HEK293 (cell line): ENCODE measurements around the gene ARHGAP10.

Source experiments
- CTCF ChIA-PET: fragments of 350-600 bp; formaldehyde crosslinking; extraction: SDS; loops from one replicate; lab custom pipeline; 2021; ENCODE audit warnings: antibody characterized with exemption; lab: Yijun Ruan, JAX
- POLR2A ChIA-PET: fragments of 300-600 bp; formaldehyde crosslinking; extraction: SDS; loops from one replicate; lab custom pipeline; 2020; ENCODE audit warnings: antibody characterized with exemption, inconsistent platforms; lab: Yijun Ruan, JAX
- H3K27ac ChIP-seq: fragments of 200-500 bp; sonication (Bioruptor generic); 2 replicates; pipeline ENCODE4 v1.5.1; 2014; ENCODE audit warnings: low read depth, low read length, control low read depth, inconsistent platforms; ENCODE audit errors: extremely low read depth
- H3K36me3 ChIP-seq, 2 experiments: fragments of 200-500 bp in 1 of 2; sonication (Bioruptor generic) in 1 of 2; 1 replicate in 1 of 2; 2 replicates in 1 of 2; pipeline ENCODE4 v1.5.1; 2014 to 2017; ENCODE audit warnings: inconsistent platforms in 2 of 2, low read length in 2 of 2; ENCODE audit not compliant: control insufficient read depth in 2 of 2, insufficient read depth in 1 of 2
- H3K4me1 ChIP-seq: fragments of 200-500 bp; sonication (Bioruptor generic); 2 replicates; pipeline ENCODE4 v1.5.1; 2014; ENCODE audit warnings: mild to moderate bottlenecking, low read length, inconsistent platforms; ENCODE audit not compliant: control insufficient read depth, insufficient read depth
- H3K4me3 ChIP-seq: 2 replicates; pipeline ENCODE4 v1.5.1; 2011; ENCODE audit warnings: low read depth, mild to moderate bottlenecking, control low read depth, low read length, moderate library complexity
- H3K9me3 ChIP-seq: fragments of 200-500 bp; sonication (Bioruptor generic); 2 replicates; pipeline ENCODE4 v1.5.1; 2014; ENCODE audit warnings: low read depth, low read length, inconsistent platforms; ENCODE audit not compliant: control insufficient read depth, insufficient read depth
- EGR2 ChIP-seq: fragments of 450-650 bp; formaldehyde crosslinking; IDR thresholded peaks from 2 replicates; pipeline ENCODE4 v1.5.1; 2016; ENCODE audit warnings: low read depth, missing biosample characterization, missing genetic modification characterization
- HOXD13 ChIP-seq: sonication (generic); formaldehyde crosslinking; IDR thresholded peaks from 2 replicates; pipeline ENCODE4 v1.8.0; 2022; ENCODE audit warnings: missing genetic modification reagents, borderline replicate concordance
- INSM2 ChIP-seq: fragments of 450-650 bp; formaldehyde crosslinking; IDR thresholded peaks from 2 replicates; pipeline ENCODE4 v1.5.1; 2016; ENCODE audit warnings: missing biosample characterization, missing genetic modification characterization
- KLF1 ChIP-seq: fragments of 450-650 bp; formaldehyde crosslinking; IDR thresholded peaks from 2 replicates; pipeline ENCODE4 v1.5.1; 2016; ENCODE audit warnings: missing biosample characterization, missing genetic modification characterization
- ZBTB17 ChIP-seq: fragments of 450-650 bp; formaldehyde crosslinking; IDR thresholded peaks from 2 replicates; pipeline ENCODE4 v1.5.1; 2016; ENCODE audit warnings: missing biosample characterization, missing genetic modification characterization
- ZBTB21 ChIP-seq: fragments of 450-650 bp; formaldehyde crosslinking; IDR thresholded peaks from 2 replicates; pipeline ENCODE4 v1.5.1; 2017; ENCODE audit warnings: missing biosample characterization, missing genetic modification characterization
- ZBTB8A ChIP-seq: fragments of 450-650 bp; formaldehyde crosslinking; IDR thresholded peaks from 2 replicates; pipeline ENCODE4 v1.5.1; 2016; ENCODE audit warnings: missing biosample characterization, missing genetic modification characterization
- ZFP3 ChIP-seq: fragments of 450-650 bp; formaldehyde crosslinking; IDR thresholded peaks from 2 replicates; pipeline ENCODE4 v1.5.1; 2016; ENCODE audit warnings: low read depth, missing biosample characterization, missing genetic modification characterization
- ZFP37 ChIP-seq: fragments of 450-650 bp; formaldehyde crosslinking; IDR thresholded peaks from 2 replicates; pipeline ENCODE4 v1.5.1; 2016; ENCODE audit warnings: missing biosample characterization, missing genetic modification characterization
- ZNF10 ChIP-seq: fragments of 450-650 bp; formaldehyde crosslinking; IDR thresholded peaks from 2 replicates; pipeline ENCODE4 v1.5.1; 2017; ENCODE audit warnings: missing biosample characterization, missing genetic modification characterization
- ZNF169 ChIP-seq: fragments of 450-650 bp; formaldehyde crosslinking; IDR thresholded peaks from 2 replicates; pipeline ENCODE4 v1.5.1; 2016; ENCODE audit warnings: missing biosample characterization, missing genetic modification characterization
- ZNF214 ChIP-seq: fragments of 450-650 bp; formaldehyde crosslinking; IDR thresholded peaks from 2 replicates; pipeline ENCODE4 v1.5.1; 2017; ENCODE audit warnings: missing biosample characterization, mild to moderate bottlenecking, missing genetic modification characterization, borderline replicate concordance
- ZNF24 ChIP-seq: fragments of 450-650 bp; formaldehyde crosslinking; IDR thresholded peaks from 2 replicates; pipeline ENCODE4 v1.5.1; 2016; ENCODE audit warnings: missing biosample characterization, missing genetic modification characterization
- ZNF324 ChIP-seq: fragments of 450-650 bp; formaldehyde crosslinking; IDR thresholded peaks from 2 replicates; pipeline ENCODE4 v1.5.1; 2016; ENCODE audit warnings: missing biosample characterization, missing genetic modification characterization
- ZNF426 ChIP-seq: fragments of 450-650 bp; formaldehyde crosslinking; IDR thresholded peaks from 2 replicates; pipeline ENCODE4 v1.5.1; 2017; ENCODE audit warnings: missing biosample characterization, missing genetic modification characterization, mild to moderate bottlenecking, inconsistent platforms, moderate library complexity
- ZNF433 ChIP-seq: fragments of 450-650 bp; formaldehyde crosslinking; IDR thresholded peaks from 2 replicates; pipeline ENCODE4 v1.5.1; 2016; ENCODE audit warnings: missing biosample characterization, missing genetic modification characterization, low read depth
- ZNF600 ChIP-seq: fragments of 450-650 bp; formaldehyde crosslinking; IDR thresholded peaks from 2 replicates; pipeline ENCODE4 v1.5.1; 2016; ENCODE audit warnings: missing biosample characterization, missing genetic modification characterization
- ZNF677 ChIP-seq: fragments of 450-650 bp; IDR thresholded peaks from 2 replicates; pipeline ENCODE4 v1.5.0; 2018; ENCODE audit warnings: missing biosample characterization, mild to moderate bottlenecking, missing genetic modification characterization, moderate library complexity
- TF ChIP-seq, protein P1 (sequence below): fragments of 450-650 bp; formaldehyde crosslinking; IDR thresholded peaks from 2 replicates; pipeline ENCODE4 v1.5.1; 2016; ENCODE audit warnings: missing biosample characterization, missing genetic modification characterization
- TF ChIP-seq, protein P2 (sequence below): fragments of 450-650 bp; formaldehyde crosslinking; IDR thresholded peaks from 2 replicates; pipeline ENCODE4 v1.5.1; 2016; ENCODE audit warnings: missing biosample characterization, missing genetic modification characterization
- TF ChIP-seq, protein P3 (sequence below): fragments of 450-650 bp; formaldehyde crosslinking; IDR thresholded peaks from 2 replicates; pipeline ENCODE4 v1.5.1; 2017; ENCODE audit warnings: missing biosample characterization, missing genetic modification characterization

ARHGAP10 gene

DNA sequence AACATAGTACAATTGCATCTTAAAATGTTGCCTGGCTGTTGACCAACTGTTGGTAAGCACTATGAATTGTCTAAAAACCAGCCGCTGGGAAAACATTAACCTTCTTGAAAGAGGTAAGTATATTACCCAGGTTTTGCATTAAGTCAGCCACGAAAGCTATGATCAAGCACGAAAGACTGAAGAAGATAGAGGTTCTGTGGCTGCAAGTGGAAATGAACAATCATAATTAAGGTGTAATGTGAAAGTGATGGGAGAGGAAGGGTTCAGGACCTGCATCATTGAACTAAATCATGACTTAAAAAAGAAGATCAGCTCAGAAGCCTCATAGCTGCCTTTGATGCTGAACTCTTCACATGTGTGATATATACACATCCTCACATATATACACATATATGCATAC lies 369.3 kb downstream of the ARHGAP10 start:
- ChIA-PET POLR2A (no interaction called here), CTCF (interaction anchor here (0.6 kb wide), 1 partner anchor 1129 kb away, joined by 5 read pairs; no protein-coding TSS in a partner anchor)
- Histone ChIP-seq H3K27ac (no peak overlapping the region), H3K4me3 (no peak overlapping the region), H3K9me3 (no peaks in the 10 kb centered on the region), H3K4me1 (no peaks in the 10 kb centered on the region), H3K36me3 (peaks cover 0 to 3% of the 10 kb centered on the region in 2 experiments; a peak in 1 of 3 replicates)
- TF ChIP-seq ZBTB17 (tag by site-specific recombination) = no peak
- TF ChIP-seq, protein P1, sequence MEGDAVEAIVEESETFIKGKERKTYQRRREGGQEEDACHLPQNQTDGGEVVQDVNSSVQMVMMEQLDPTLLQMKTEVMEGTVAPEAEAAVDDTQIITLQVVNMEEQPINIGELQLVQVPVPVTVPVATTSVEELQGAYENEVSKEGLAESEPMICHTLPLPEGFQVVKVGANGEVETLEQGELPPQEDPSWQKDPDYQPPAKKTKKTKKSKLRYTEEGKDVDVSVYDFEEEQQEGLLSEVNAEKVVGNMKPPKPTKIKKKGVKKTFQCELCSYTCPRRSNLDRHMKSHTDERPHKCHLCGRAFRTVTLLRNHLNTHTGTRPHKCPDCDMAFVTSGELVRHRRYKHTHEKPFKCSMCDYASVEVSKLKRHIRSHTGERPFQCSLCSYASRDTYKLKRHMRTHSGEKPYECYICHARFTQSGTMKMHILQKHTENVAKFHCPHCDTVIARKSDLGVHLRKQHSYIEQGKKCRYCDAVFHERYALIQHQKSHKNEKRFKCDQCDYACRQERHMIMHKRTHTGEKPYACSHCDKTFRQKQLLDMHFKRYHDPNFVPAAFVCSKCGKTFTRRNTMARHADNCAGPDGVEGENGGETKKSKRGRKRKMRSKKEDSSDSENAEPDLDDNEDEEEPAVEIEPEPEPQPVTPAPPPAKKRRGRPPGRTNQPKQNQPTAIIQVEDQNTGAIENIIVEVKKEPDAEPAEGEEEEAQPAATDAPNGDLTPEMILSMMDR (tag by site-specific recombination) = no peak
- no peak for TF ChIP-seq ZFP37 (tag by site-specific recombination)
- TF ChIP-seq, protein P2, sequence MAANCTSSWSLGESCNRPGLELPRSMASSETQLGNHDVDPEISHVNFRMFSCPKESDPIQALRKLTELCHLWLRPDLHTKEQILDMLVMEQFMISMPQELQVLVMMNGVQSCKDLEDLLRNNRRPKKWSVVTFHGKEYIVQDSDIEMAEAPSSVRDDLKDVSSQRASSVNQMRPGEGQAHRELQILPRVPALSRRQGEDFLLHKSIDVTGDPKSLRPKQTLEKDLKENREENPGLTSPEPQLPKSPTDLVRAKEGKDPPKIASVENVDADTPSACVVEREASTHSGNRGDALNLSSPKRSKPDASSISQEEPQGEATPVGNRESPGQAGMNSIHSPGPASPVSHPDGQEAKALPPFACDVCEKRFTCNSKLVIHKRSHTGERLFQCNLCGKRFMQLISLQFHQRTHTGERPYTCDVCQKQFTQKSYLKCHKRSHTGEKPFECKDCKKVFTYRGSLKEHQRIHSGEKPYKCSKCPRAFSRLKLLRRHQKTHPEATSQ (tag by site-specific recombination) = no peak
- no peak for TF ChIP-seq ZNF10
- no peak for TF ChIP-seq ZNF600 (tag by site-specific recombination)
- no peak for TF ChIP-seq ZNF169 (tag by site-specific recombination)
- no peak for TF ChIP-seq ZNF24 (tag by site-specific recombination)
- no peak for TF ChIP-seq KLF1 (tag by site-specific recombination)
- TF ChIP-seq ZBTB21 (tag by site-specific recombination) = no peak
- TF ChIP-seq ZNF433 (tag by site-specific recombination) = no peak
- no peak for TF ChIP-seq INSM2 (tag by site-specific recombination)
- no peak for TF ChIP-seq ZFP3 (tag by site-specific recombination)
- no peak for TF ChIP-seq ZBTB8A (tag by site-specific recombination)
- no peak for TF ChIP-seq ZNF426 (tag by site-specific recombination)
- no peak for TF ChIP-seq ZNF324 (tag by site-specific recombination)
- TF ChIP-seq, protein P3, sequence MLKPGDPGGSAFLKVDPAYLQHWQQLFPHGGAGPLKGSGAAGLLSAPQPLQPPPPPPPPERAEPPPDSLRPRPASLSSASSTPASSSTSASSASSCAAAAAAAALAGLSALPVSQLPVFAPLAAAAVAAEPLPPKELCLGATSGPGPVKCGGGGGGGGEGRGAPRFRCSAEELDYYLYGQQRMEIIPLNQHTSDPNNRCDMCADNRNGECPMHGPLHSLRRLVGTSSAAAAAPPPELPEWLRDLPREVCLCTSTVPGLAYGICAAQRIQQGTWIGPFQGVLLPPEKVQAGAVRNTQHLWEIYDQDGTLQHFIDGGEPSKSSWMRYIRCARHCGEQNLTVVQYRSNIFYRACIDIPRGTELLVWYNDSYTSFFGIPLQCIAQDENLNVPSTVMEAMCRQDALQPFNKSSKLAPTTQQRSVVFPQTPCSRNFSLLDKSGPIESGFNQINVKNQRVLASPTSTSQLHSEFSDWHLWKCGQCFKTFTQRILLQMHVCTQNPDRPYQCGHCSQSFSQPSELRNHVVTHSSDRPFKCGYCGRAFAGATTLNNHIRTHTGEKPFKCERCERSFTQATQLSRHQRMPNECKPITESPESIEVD = no peak
- no peak for TF ChIP-seq HOXD13 (CRISPR knock-in tag)
- no peak for TF ChIP-seq ZNF677 (tag by site-specific recombination)
- no peak for TF ChIP-seq ZNF214

DNA sequence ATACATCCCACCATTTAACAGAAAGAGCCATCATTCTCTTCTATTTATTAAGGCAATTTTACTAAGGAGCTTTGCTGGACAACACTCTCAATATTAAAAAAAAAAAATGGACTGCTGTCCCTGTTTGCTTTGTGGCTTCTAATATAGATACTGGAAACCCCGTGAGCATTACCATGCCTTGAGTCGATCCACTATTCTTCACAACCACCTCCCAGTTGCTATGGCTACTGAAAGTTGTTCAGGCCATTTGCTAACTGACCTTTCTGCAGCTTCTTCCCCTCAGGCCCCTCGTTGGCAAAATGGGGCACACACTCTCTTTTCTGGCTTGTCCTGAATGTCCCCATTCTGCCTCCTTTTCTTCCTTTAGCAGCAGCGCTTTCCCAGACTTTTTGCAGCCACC lies 369.9 kb downstream of the ARHGAP10 start:
- CTCF ChIA-PET = no interaction called here

More for the DNA sequence above, 369.9 kb downstream of the ARHGAP10 start:
- H3K9me3 ChIP-seq = no peaks in the 10 kb centered on the region
- H3K36me3 ChIP-seq = peaks cover 0 to 3% of the 10 kb centered on the region in 2 experiments; a peak in 1 of 3 replicates
- POLR2A ChIA-PET = no interaction called here
- no peak overlapping the region for H3K27ac ChIP-seq
- no peak for TF ChIP-seq EGR2 (tag by site-specific recombination)
- H3K4me3 ChIP-seq = no peak overlapping the region
- H3K4me1 ChIP-seq = no peaks in the 10 kb centered on the region
